PC-3 (cell line): ENCODE results near the gene IFNA5.

Experiments
- CTCF ChIP-seq: fragments of 300-600 bp; sonication (generic); conservative IDR thresholded peaks from 2 replicates; pipeline ENCODE4 v1.5.1; 2017; ENCODE audit warnings: antibody characterized with exemption, low read depth, mild to moderate bottlenecking, low read length
- EZH2 ChIP-seq: fragments of 300-600 bp; sonication (generic); IDR thresholded peaks from one replicate; pipeline ENCODE4 v1.6.1; 2017; ENCODE audit warnings: antibody characterized with exemption, mild to moderate bottlenecking, low read length; ENCODE audit not compliant: unreplicated experiment

- no peak for TF ChIP-seq CTCF
- TF ChIP-seq EZH2: no peak
Observed at GRCh38 chr9:21286099-21286498, 19.0 kb downstream of the IFNA5 start.
